Natural killer cell (primary cell): ENCODE results near the gene PRSS37. TPM values are rescaled to one million over a fixed set of nuclear protein-coding genes. Genes with fewer than 3 reads are reported as not detected.

Experiments
- ATAC-seq, 3 donors: fragments of 150-1000 bp in 2 of 3; fragments of 200-7000 bp in 1 of 3; cut with Tn5 transposase; 1 replicate in 1 of 3; 2 replicates in 2 of 3; pipeline ENCODE4 v1.10.0; 2021; ENCODE audit warnings: mild to moderate bottlenecking in 2 of 3, moderate library complexity in 2 of 3
- DNase-seq, 2 donors: peaks; one replicate each; pipeline versions ENCODE4 v3.0.0 to v3.0.0-alpha.2; 2013 to 2021; ENCODE audit warnings: mixed read lengths in 1 of 2
- H3K27ac ChIP-seq: one replicate; pipeline ENCODE4 v1.5.1; 2013; ENCODE audit warnings: mild to moderate bottlenecking, low read length
- H3K27me3 ChIP-seq: one replicate; pipeline ENCODE4 v1.6.1; 2013; ENCODE audit warnings: low read length; ENCODE audit not compliant: control insufficient read depth, insufficient read depth
- H3K36me3 ChIP-seq: one replicate; pipeline ENCODE4 v1.6.1; 2013; ENCODE audit warnings: low read length; ENCODE audit not compliant: control insufficient read depth, insufficient read depth
- H3K4me1 ChIP-seq: one replicate; pipeline ENCODE4 v1.6.1; 2013; ENCODE audit warnings: low read length; ENCODE audit not compliant: control insufficient read depth, insufficient read depth
- H3K4me3 ChIP-seq: one replicate; pipeline ENCODE4 v1.5.1; 2013; ENCODE audit warnings: low read length
- H3K9me3 ChIP-seq: one replicate; pipeline ENCODE4 v1.6.1; 2013; ENCODE audit warnings: low read length; ENCODE audit not compliant: control insufficient read depth, insufficient read depth
- H3K27ac Mint-ChIP-seq, 2 donors: one replicate each; pipeline ENCODE4 v1.8.0; 2022; ENCODE audit warnings: mild to moderate bottlenecking in 2 of 2, mixed read lengths in 2 of 2, moderate library complexity in 1 of 2
- H3K27me3 Mint-ChIP-seq, 2 donors: one replicate each; pipeline ENCODE4 v1.8.0; 2022; ENCODE audit warnings: low read depth in 2 of 2, mixed read lengths in 2 of 2
- H3K36me3 Mint-ChIP-seq: one replicate; pipeline ENCODE4 v1.8.0; 2022; ENCODE audit warnings: mixed read lengths
- H3K4me1 Mint-ChIP-seq, 2 donors: one replicate each; pipeline ENCODE4 v1.8.0; 2022; ENCODE audit warnings: mixed read lengths in 2 of 2
- H3K4me3 Mint-ChIP-seq: one replicate; pipeline ENCODE4 v1.8.0; 2022; ENCODE audit warnings: mild to moderate bottlenecking, moderate library complexity, mixed read lengths
- H3K9me3 Mint-ChIP-seq, 2 donors: one replicate each; pipeline ENCODE4 v1.8.0; 2022; ENCODE audit warnings: mixed read lengths in 2 of 2
- CTCF ChIP-seq: fragments of 200-600 bp; IDR thresholded peaks from one replicate; pipeline ENCODE4 v1.8.0; 2022; ENCODE audit warnings: antibody characterized with exemption
- WGBS: methylation state at CpG from one replicate; pipeline ENCODE4 v1.1.7; 2013; ENCODE audit warnings: missing lambda C conversion rate; ENCODE audit not compliant: insufficient coverage; 5-methylcytosine and 5-hydroxymethylcytosine counted together
- intact Hi-C: fragments of 100-400 bp; cut with micrococcal nuclease; formaldehyde crosslinking; loops from one replicate; pipeline ENCODE4 v1.14.2; 2022
- total RNA-seq, 4 donors: library from RNA; stranded (reverse); fragments of 120-200 nt in 1 of 4; gene quantifications; one replicate each; pipeline versions ENCODE4 v1.2.3 to v1.2.4, GENCODE V29; 2013 to 2022

The PRSS37 gene
- total RNA-seq, 3 donors from 2014 or later (not counting 1 experiment from before 2014, with no cell fraction given), result not detected

GRCh38 chr7:141872931-141873330 lies 31.6 kb upstream of the PRSS37 start:
- intact Hi-C loops, result no loop called here
- Mint-ChIP-seq H3K9me3 (peaks cover 0 to 2% of the 10 kb centered on the region in 2 donors), H3K4me1 (no peaks in the 10 kb centered on the region), H3K27me3 (peaks cover 0 to 13% of the 10 kb centered on the region in 2 donors), H3K4me3 (no peak overlapping the region), H3K36me3 (no peaks in the 10 kb centered on the region), H3K27ac (no peak overlapping the region)
- no peak overlapping the region for H3K4me3 ChIP-seq
- H3K4me1 ChIP-seq, result no peaks in the 10 kb centered on the region
- 85% methylated on average over 3 of the region's 3 CpGs for WGBS
- no peak for ATAC-seq
- no peaks in the 10 kb centered on the region for H3K27me3 ChIP-seq
- no peak for TF ChIP-seq CTCF
- H3K36me3 ChIP-seq, result no peaks in the 10 kb centered on the region
- no peak overlapping the region for H3K27ac ChIP-seq
- no peaks in the 10 kb centered on the region for H3K9me3 ChIP-seq
- no peak for DNase-seq

- H3K27ac ChIP-seq, result no peak overlapping the region
- intact Hi-C loops, result no loop called here
- H3K9me3 Mint-ChIP-seq, result no peaks in the 10 kb centered on the region
- WGBS, result 92% methylated on average over 1 of the region's 2 CpGs
- ATAC-seq (no peak), DNase-seq (no peak)
- H3K4me1 Mint-ChIP-seq, result no peaks in the 10 kb centered on the region
- H3K36me3 Mint-ChIP-seq, result no peaks in the 10 kb centered on the region
- H3K4me3 Mint-ChIP-seq, result no peak overlapping the region
- H3K4me1 ChIP-seq, result no peaks in the 10 kb centered on the region
- peaks cover 3 to 15% of the 10 kb centered on the region in 2 donors for H3K27me3 Mint-ChIP-seq
- H3K27me3 ChIP-seq, result no peaks in the 10 kb centered on the region
- H3K4me3 ChIP-seq, result no peak overlapping the region
- H3K36me3 ChIP-seq, result no peaks in the 10 kb centered on the region
- no peaks in the 10 kb centered on the region for H3K9me3 ChIP-seq
- TF ChIP-seq CTCF, result no peak
- no peak overlapping the region for H3K27ac Mint-ChIP-seq
These were observed 25.7 kb upstream of the PRSS37 start for GRCh38 chr7:141866974-141867373.

- no peaks in the 10 kb centered on the region for H3K9me3 ChIP-seq
- TF ChIP-seq CTCF, result no peak
- intact Hi-C loops, result no loop called here
- H3K4me3 ChIP-seq, result no peak overlapping the region
- H3K27ac Mint-ChIP-seq, result no peak overlapping the region
- H3K27me3 ChIP-seq, result no peaks in the 10 kb centered on the region
- no peaks in the 10 kb centered on the region for H3K36me3 ChIP-seq
- ATAC-seq (no peak), DNase-seq (no peak)
- 82% methylated on average over 1 of the region's 2 CpGs for WGBS
- H3K27me3 Mint-ChIP-seq, result peaks cover 8 to 17% of the 10 kb centered on the region in 2 donors
- H3K4me1 Mint-ChIP-seq, result no peaks in the 10 kb centered on the region
- H3K4me1 ChIP-seq, result no peaks in the 10 kb centered on the region
- H3K27ac ChIP-seq, result no peak overlapping the region
- no peak overlapping the region for H3K4me3 Mint-ChIP-seq
- H3K36me3 Mint-ChIP-seq, result no peaks in the 10 kb centered on the region
- peaks cover 0 to 2% of the 10 kb centered on the region in 2 donors for H3K9me3 Mint-ChIP-seq
These were observed 23.6 kb upstream of the PRSS37 start for GRCh38 chr7:141864765-141865447.

- Histone ChIP-seq H3K36me3 (no peaks in the 10 kb centered on the region), H3K4me1 (no peaks in the 10 kb centered on the region), H3K27ac (no peak overlapping the region), H3K4me3 (no peak overlapping the region), H3K27me3 (no peaks in the 10 kb centered on the region), H3K9me3 (no peaks in the 10 kb centered on the region)
- intact Hi-C loops, result no loop called here
- Mint-ChIP-seq H3K27me3 (peaks cover 8 to 26% of the 10 kb centered on the region in 2 donors), H3K4me3 (no peak overlapping the region), H3K9me3 (peaks cover 0 to 16% of the 10 kb centered on the region in 2 donors), H3K27ac (no peak overlapping the region), H3K4me1 (no peaks in the 10 kb centered on the region), H3K36me3 (no peaks in the 10 kb centered on the region)
- no peak for TF ChIP-seq CTCF
- no CpG with 5 or more reads among the region's 2 CpGs for WGBS
- ATAC-seq (no peak), DNase-seq (no peak)
These were observed 18.9 kb upstream of the PRSS37 start for GRCh38 chr7:141860207-141860606.
